ENCODE measurements around the gene RUNX1.

GRCh38 chr21:34852448-34852847 lies 196.7 kb downstream of the RUNX1 start:
- TF ChIP-seq CTCF (conservative IDR thresholded peaks at IDR 0.05; ENCODE audit: low read depth, low read length) (no peak), EZH2 (IDR thresholded peaks at IDR 0.05; ENCODE audit: borderline replicate concordance, low read depth, low read length, poor library complexity, severe bottlenecking) (no peak)

All from A673 (cell line).